HG02759 (cell line): ENCODE measurements around the gene BRAP.
A peak's percentile ranks its signal among the peaks of the same experiment; 100 is the strongest.
"Not testable (repeated sequence)": the region's sequence is repeated elsewhere in the genome, so short reads cannot be mapped to it uniquely, and the experiment has no call there.

Source experiments
- ATAC-seq: cut with Tn5 transposase; IDR thresholded peaks from one replicate; pipeline ENCODE4 v1.9.1; 2021; ENCODE audit warnings: mild to moderate bottlenecking, moderate library complexity; ENCODE audit not compliant: unreplicated experiment

Gene BRAP, protein sequence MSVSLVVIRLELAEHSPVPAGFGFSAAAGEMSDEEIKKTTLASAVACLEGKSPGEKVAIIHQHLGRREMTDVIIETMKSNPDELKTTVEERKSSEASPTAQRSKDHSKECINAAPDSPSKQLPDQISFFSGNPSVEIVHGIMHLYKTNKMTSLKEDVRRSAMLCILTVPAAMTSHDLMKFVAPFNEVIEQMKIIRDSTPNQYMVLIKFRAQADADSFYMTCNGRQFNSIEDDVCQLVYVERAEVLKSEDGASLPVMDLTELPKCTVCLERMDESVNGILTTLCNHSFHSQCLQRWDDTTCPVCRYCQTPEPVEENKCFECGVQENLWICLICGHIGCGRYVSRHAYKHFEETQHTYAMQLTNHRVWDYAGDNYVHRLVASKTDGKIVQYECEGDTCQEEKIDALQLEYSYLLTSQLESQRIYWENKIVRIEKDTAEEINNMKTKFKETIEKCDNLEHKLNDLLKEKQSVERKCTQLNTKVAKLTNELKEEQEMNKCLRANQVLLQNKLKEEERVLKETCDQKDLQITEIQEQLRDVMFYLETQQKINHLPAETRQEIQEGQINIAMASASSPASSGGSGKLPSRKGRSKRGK

DNA sequence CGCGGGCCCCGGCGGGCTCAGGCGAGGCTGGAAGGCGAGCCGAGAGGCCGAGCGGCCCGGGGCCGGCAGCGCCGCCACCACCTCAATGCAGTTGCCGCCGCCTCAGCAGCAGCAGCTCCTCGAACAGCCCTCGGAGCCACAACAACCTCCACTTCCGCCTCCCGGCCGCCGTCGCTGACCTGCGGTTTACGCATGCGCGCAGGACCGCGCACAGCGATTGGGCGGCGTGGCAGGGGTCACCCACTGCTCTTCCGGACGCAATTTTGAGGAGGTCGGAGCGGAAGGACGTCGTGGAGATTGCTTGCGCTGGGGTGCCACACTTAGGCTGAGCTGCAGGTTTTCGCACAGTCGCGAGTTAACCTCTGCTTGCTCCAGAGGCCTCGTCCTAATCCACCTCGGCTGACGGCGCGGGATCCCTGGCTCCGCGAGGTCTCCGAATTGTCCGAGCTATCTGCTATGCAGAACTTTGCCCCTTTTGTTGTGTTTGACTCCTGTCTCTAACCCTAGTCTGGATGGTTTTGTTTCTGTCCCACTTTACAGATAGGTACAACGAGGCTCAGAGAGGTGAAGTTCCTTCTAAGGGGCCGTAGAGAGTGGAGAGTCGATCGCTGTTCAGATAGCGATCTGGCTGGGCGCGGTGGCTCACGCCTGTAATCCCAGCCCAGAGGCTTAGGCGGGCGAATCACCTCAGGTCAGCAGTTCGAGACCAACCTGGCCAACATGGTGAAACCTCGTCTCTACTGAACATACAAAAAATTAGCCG, at the start of gene BRAP, which contains the start of gene ACAD10:
BRAP (minus strand) TSS at position 146 of the 763 bp plus-strand sequence. CDS start 164 bp downstream, outside the sequence.
ACAD10 (plus strand) TSS at position 243 of the 763 bp plus-strand sequence. CDS start 6,657 bp downstream, outside the sequence.
- ATAC-seq = peak; percentile 95

DNA sequence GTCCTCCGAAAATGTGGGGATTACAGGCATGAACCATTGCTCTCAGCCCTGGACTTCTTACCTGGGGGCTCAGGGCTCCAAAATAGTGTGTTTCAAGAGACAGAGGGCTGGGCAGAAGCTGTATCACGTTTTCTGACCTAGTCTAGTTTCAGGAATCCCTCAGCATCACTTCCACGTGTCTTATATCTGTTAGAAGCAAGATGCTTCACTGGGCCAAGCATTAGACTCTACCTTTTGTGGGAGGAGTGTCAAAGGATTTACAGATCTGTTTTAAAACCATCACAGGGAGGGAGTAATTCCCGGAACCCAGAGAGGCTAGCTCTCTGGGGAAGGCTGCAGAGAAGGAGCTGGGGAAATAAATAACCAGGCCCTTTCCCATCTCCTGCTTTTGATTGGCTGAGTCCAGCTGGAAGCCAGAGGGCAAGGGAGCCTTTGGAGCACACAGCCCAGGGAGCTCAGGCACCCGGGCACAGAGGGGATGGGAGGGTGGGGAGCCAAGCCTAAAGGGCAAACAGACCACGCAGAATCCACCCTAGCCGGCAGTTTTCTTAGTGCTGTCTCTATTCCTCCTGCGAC, 47.7 kb upstream of the BRAP start:
- no peak for ATAC-seq

DNA sequence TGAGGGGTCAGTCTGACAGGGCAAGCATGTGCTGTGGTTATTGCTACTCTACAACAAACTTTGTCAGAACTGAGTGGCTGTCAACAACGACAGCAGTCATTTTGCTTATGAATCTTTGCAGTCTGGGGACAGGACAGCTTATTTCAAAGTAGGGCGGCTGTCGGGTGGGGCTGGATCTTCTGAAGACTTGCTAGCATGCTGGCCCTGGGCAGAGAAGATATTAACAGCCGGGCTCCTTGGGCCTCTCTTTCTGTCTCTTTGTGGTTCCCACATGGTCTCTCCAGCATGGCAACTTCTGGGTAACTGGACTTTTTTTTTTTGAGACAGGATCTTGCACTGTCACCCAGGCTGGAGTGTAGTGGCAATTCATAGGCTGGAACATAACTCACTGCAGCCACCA, 47.0 kb upstream of the BRAP start:
- ATAC-seq = no peak

DNA sequence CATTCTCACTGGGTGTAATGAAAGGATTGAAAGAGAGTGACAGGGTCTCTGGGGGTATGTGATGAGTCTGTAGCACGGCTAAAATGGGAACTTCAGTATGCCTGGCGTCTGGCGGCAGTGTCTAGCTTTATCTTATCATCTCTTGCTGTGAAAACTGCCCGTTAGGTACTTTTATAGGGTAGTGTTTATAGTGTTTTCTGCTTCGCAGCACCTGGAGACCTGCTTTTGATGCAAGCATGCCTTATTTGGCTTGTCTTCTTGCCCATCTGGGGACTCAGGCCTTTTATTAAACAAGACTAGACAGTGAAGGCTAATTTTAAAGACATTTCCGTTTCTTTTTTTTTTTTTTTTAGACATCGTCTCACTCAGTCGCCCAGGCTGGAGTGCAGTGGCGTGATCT, 44.7 kb upstream of the BRAP start:
- ATAC-seq = no peak

DNA sequence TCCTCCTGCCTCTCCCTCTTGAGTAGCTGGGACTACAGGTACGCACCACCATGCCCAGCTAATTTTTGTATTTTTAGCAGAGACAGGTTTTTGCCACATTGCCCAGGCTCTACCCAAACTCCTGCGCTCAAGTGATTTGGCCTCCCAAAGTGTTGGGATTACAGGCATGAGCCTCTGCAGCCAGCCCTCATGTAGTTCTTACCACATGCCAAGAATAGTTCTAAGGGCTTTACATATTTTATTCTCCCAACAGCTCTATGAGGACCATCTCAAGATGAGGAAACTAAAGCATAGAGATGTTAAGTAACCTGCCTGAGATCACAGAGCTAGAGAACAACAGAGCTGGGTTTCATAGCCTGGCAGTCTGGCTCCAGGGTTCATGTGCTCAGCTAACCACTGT, 43.0 kb upstream of the BRAP start:
- ATAC-seq = no peak

- not testable (repeated sequence) for ATAC-seq
Observed at GRCh38 chr12:111723646-111724360, 38.0 kb upstream of the BRAP start.

- ATAC-seq = no peak
Observed at GRCh38 chr12:111720457-111720856, 34.7 kb upstream of the BRAP start.

DNA sequence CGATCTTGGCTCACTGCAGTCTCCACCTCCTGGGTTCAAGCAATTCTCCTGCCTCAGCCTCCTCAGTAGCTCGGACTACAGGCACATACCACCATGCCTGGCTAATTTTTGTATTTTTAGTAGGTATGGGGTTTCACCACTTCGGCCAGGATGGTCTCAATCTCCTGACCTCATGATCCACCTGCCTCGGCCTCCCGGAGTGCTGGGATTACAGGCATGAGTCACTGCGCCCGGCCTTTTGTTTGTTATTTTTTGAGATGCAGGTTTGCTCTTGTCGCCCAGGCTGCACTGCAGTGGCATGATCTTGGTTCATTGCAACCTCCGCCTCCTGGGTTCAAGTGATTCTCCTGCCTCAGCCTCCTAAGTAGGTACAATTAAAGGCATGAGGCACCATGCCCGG, 33.6 kb upstream of the BRAP start:
- ATAC-seq = not testable (repeated sequence)

DNA sequence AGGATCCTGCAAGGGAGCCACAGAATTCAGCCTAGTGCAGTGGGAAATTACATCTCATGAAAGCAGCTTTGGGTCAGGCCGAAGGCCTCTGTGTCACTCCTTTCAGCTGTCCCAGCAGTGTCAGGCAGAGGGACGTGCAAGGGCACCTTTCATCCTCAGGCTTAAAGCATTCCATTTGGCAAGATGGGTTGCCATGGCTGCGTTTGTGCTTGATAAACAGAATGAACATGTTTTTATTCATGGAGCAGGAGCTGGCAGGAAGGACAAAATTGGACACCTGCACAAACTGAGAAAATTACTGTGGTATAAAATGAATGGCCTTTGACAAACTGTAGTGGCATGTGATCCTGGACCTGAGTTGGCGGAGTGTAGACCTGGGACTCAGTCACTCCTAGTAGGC, 29.5 kb upstream of the BRAP start:
- ATAC-seq = no peak

GRCh38 chr12:111706145-111706544, 20.4 kb upstream of the BRAP start:
- ATAC-seq = no peak

DNA sequence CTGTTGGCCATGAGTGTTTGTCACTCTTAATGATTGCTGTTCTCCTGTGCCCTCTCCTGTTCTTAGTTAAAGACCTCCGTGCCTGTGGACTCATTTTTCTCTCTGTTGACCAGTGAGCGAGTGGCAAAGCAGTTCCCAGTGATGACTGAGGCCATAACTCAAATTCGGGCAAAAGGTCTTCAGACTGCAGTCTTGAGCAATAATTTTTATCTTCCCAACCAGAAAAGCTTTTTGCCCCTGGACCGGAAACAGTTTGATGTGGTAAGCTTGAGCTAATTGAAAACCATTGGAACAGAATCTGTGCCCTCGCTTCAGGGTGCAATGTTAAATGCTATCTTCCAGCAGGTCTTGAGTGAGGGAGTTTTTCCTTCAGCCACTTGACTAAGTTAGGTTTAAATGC, 19.9 kb upstream of the BRAP start:
- no peak for ATAC-seq

GRCh38 chr12:111699962-111700361, 14.2 kb upstream of the BRAP start:
- no peak for ATAC-seq

DNA sequence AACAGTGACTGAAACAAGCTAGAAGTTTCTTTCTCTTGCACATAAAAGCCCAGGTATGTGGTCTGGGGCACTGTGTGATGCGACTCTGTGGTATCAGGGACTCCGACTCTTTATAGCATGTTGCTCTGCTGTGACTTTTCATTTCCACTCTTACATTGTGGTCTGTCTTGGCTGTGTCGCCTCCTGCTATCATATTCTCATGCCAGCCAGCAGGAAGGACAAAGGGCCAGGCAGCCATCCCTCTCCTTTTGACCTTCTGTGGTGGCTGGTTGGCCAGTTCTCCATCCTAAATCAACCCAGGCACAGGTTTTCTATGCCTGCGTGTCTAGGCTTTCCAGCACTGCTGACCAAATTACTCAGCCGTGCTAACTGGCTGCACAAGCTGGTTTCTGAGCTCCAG, 8.1 kb upstream of the BRAP start:
- no peak for ATAC-seq

DNA sequence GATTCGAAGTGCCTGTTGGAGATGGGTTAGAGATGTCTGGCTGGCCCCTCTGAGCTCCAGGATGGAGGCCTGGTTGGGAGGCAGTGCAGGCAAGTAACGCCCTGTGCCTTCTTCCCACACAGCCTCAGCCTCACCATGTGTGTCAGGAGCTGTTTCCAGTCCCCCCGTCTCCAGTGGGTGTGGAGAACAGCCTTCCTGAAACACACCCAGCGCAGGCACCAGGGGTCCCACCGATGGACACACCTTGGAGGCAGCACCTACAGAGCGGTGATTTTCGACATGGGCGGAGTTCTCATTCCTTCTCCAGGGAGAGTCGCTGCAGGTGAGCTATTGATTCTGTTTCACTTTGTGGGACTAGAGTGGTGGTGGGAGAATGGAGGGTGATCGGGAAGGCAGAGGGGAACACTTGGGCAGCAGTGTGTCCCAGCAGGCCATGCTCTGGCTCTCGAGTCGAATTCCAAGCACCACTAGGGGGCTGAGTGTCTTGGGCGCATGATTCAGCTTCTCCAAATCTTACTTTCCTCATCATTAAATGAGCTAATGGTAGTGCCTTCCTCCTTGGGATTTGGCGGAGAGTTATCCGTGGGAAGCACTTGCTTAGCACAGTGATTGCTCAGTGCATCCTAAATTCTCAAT, 6.9 kb upstream of the BRAP start:
- no peak for ATAC-seq

- ATAC-seq = no peak
Observed at GRCh38 chr12:111691262-111691661, 5.5 kb upstream of the BRAP start.

DNA sequence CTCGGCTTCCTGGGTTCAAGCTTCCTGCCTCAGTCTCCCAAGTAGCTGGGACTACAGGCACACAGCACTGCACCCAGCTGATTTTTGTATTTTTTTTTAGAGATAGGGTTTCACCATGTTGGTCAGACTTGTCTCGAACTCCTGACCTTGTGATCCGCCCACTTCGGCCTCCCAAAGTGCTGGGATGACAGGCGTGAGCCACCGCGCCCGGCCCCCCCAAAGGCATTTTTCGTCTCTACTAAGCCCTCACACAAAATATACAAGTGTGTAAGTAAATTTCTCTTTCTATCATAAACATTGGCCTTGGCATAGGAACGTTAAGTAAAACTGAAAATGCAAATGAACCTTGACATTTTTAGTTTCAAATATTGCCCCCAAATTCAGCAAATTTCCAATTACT, 2.2 kb upstream of the BRAP start:
- ATAC-seq = no peak

GRCh38 chr12:111687255-111687654, 1.5 kb upstream of the BRAP start:
- ATAC-seq = no peak

GRCh38 chr12:111686574-111687105, 884 bp upstream of the BRAP start:
- no peak for ATAC-seq

DNA sequence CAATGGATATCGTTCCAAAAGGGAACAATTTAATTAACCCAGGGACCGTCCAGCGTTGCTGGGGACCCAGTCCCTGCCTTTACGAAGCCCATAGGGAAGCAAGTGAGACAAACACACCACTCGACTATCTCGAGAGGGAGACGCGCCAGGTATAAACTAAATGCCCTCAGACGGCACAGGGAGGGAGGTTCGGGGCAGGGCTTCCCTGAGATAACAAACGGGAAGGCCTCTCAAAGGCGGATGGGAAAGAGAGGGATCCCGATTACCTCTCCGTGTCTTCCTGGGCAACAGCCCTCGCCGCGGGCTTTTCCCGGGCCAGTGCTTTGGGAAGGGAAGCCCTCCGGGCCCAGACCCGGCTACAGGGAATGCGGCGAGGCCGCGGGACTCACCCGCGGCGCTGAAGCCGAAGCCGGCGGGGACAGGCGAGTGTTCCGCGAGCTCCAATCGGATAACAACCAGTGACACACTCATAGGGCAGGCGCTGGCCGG, 390 bp downstream of the BRAP start:
- peak; percentile 7 for ATAC-seq
